K562 (cell line): Measurements from ENCODE around the gene FRYL. TPM values are rescaled to one million over a fixed set of nuclear protein-coding genes. Genes with fewer than 3 reads are reported as not detected.

Source experiments
- CCNT2 ChIP-seq: IDR thresholded peaks from 2 replicates; pipeline ENCODE4 v1.6.1; 2011; ENCODE audit warnings: borderline replicate concordance, low read depth, mild to moderate bottlenecking, moderate library complexity, mixed read lengths, low read length; ENCODE audit not compliant: insufficient read length; ENCODE audit errors: extremely low read depth
- CHD4 ChIP-seq: fragments of 200-600 bp; sonication (generic); IDR thresholded peaks from 3 replicates; pipeline ENCODE4 v1.6.1; 2012; ENCODE audit warnings: low read depth, mild to moderate bottlenecking, mixed read lengths, low read length, inconsistent platforms; ENCODE audit not compliant: insufficient read depth, insufficient replicate concordance, poor library complexity, severe bottlenecking
- HMGN3 ChIP-seq: IDR thresholded peaks from 2 replicates; pipeline ENCODE4 v1.6.1; 2011; ENCODE audit warnings: borderline replicate concordance, low read depth, mild to moderate bottlenecking, mixed read lengths, low read length; ENCODE audit not compliant: insufficient read length; ENCODE audit errors: extremely low read depth
- KLF6 ChIP-seq: fragments of 250-450 bp; sonication (Bioruptor Pico); IDR thresholded peaks from 2 replicates; pipeline ENCODE4 v1.4.0; 2020; ENCODE audit warnings: mild to moderate bottlenecking, moderate library complexity, borderline replicate concordance
- MED1 ChIP-seq: sonication (generic); formaldehyde crosslinking; IDR thresholded peaks from 2 replicates; pipeline ENCODE4 v1.8.1; 2023; ENCODE audit warnings: missing genetic modification reagents, borderline replicate concordance
- POLR2B ChIP-seq: fragments of 450-650 bp; IDR thresholded peaks from 2 replicates; pipeline ENCODE4 v1.6.1; 2018; ENCODE audit warnings: low read depth; ENCODE audit not compliant: partially characterized antibody
- RBBP5 ChIP-seq: fragments of 200-600 bp; sonication (generic); IDR thresholded peaks from 2 replicates; pipeline ENCODE4 v1.6.1; 2012; ENCODE audit warnings: borderline replicate concordance, mild to moderate bottlenecking, low read length, control low read depth, inconsistent platforms; ENCODE audit not compliant: insufficient read depth, poor library complexity, severe bottlenecking
- SP1 ChIP-seq: sonication (generic); formaldehyde crosslinking; IDR thresholded peaks from 2 replicates; pipeline ENCODE4 v1.8.1; 2022; ENCODE audit warnings: mild to moderate bottlenecking, missing genetic modification reagents
- TCF7 ChIP-seq: sonication (generic); IDR thresholded peaks from 2 replicates; pipeline ENCODE4 v1.6.1; 2016; ENCODE audit warnings: antibody characterized with exemption, borderline replicate concordance
- ZBTB8A ChIP-seq: fragments of 450-650 bp; IDR thresholded peaks from 2 replicates; pipeline ENCODE4 v1.6.1; 2018; ENCODE audit warnings: mild to moderate bottlenecking, moderate library complexity; ENCODE audit not compliant: partially characterized antibody
- ZC3H4 ChIP-seq: sonication (generic); formaldehyde crosslinking; IDR thresholded peaks from 2 replicates; pipeline ENCODE4 v1.9.0; 2021; ENCODE audit warnings: missing genetic modification reagents, borderline replicate concordance
- ZNF431 ChIP-seq: sonication (generic); formaldehyde crosslinking; IDR thresholded peaks from 2 replicates; pipeline ENCODE4 v1.8.0; 2022; ENCODE audit warnings: mild to moderate bottlenecking, missing genetic modification reagents
- polyA plus RNA-seq, 8 experiments: library from polyadenylated mRNA; depleted of rRNA in 4 of 8; stranded (reverse) in 5 of 8; unstranded in 3 of 8; fragments of >200 nt; fragmentation: Nextera tagmentation in 2 of 8; fragmentation: Illumina TruSeq in 1 of 8; extraction: Ambion mirVana in 2 of 8; extraction: Trizol in 1 of 8; gene quantifications; 2 replicates each; pipeline versions ENCODE4 v1.2.1 to v1.2.3, GENCODE V29; 2011 to 2014; ENCODE audit warnings: inconsistent platforms in 1 of 8, missing spikeins in 1 of 8
- total RNA-seq, 7 experiments: library from RNA; depleted of rRNA in 6 of 7; stranded (reverse); fragments of >200 nt in 6 of 7; fragmentation: Illumina TruSeq in 2 of 7; extraction: Trizol in 2 of 7; gene quantifications; 2 replicates each; pipeline versions ENCODE4 v1.2.1 to v1.2.3, GENCODE V29; 2011 to 2021; ENCODE audit warnings: low replicate concordance in 1 of 7
- TF ChIP-seq, protein P1 (sequence below): fragments of 450-650 bp; IDR thresholded peaks from 2 replicates; pipeline ENCODE4 v1.6.1; 2016; ENCODE audit warnings: missing biosample characterization, missing genetic modification characterization
- TF ChIP-seq, protein P2 (sequence below): sonication (generic); formaldehyde crosslinking; IDR thresholded peaks from 2 replicates; pipeline ENCODE4 v1.8.1; 2023; ENCODE audit warnings: mild to moderate bottlenecking, missing genetic modification reagents
- TF ChIP-seq, protein P3 (sequence below): IDR thresholded peaks from 2 replicates; pipeline ENCODE4 v1.6.1; 2011; ENCODE audit warnings: borderline replicate concordance, low read depth, mild to moderate bottlenecking, moderate library complexity, low read length; ENCODE audit not compliant: insufficient read depth, poor library complexity, severe bottlenecking
- TF ChIP-seq, protein P4 (sequence below): sonication (generic); formaldehyde crosslinking; IDR thresholded peaks from 2 replicates; pipeline ENCODE4 v1.8.0; 2022; ENCODE audit warnings: mild to moderate bottlenecking, missing genetic modification reagents
- TF ChIP-seq, protein P5 (sequence below): sonication (generic); formaldehyde crosslinking; IDR thresholded peaks from 2 replicates; pipeline ENCODE4 v1.8.0; 2022; ENCODE audit warnings: mild to moderate bottlenecking, missing genetic modification reagents

The FRYL gene
- total and polyA plus RNA-seq, 9 of the 15 experiments (the other 6 are each of a cell fraction or from before 2014, with no cell fraction given), result 7.2 to 34.9 (median 15.9) TPM

DNA sequence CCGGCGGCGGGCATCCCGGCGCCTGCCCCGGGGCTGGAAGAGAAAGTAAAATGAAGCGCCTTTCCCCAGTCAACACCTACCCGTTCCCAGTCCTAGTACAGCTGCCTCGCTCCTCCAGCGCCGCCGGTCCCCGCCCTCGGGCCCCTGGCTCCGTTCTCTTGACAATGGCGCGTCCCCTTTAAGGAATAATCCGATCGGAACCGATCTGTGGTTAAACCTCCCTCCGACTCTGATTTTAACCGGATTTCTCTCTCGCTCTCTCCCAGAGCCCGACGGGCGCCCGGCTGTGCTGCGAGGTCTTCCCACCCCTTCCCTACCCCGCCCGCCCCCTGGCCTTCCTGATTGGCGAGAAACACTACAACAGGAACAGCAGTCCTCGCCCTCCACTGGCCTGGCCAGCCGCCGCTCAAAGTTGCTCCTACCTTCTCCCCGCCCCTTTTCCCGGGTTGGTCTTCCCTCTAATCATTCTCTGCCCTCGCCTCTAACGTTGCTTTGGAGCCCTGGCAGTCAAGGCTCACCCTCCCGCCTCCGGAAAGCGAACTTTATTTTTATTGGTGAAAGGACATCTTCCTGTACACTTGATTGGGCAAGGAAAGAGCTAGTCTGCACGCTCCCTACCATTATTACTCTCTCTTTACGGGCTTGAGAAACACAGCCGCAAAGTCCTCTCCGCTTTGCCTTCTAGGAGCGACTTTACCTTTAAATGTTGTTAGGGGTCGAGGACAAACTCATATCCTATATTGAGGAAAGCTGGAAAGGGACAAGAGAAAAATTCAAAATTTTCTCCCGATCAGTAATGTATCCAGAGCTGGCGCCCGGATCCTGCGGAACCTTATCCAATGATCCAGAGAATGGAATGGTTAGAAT lies at the start of gene FRYL (continued):
- TF ChIP-seq, protein P1, sequence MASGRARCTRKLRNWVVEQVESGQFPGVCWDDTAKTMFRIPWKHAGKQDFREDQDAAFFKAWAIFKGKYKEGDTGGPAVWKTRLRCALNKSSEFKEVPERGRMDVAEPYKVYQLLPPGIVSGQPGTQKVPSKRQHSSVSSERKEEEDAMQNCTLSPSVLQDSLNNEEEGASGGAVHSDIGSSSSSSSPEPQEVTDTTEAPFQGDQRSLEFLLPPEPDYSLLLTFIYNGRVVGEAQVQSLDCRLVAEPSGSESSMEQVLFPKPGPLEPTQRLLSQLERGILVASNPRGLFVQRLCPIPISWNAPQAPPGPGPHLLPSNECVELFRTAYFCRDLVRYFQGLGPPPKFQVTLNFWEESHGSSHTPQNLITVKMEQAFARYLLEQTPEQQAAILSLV (tag), result no peak
- TF ChIP-seq KLF6 (CRISPR knock-in tag) (no peak), TCF7 (peak; percentile 15; the same call in 1 of the 2 replicates), HMGN3 (peak; percentile 11), ZNF431 (CRISPR knock-in tag) (no peak), ZC3H4 (CRISPR knock-in tag) (no peak), POLR2B (peak; percentile 47), CCNT2 (peak; percentile 31), RBBP5 (peak; percentile 4), ZBTB8A (no peak), SP1 (peak; percentile 66), CHD4 (no peak), MED1 (CRISPR knock-in tag) (no peak)
- TF ChIP-seq, protein P2, sequence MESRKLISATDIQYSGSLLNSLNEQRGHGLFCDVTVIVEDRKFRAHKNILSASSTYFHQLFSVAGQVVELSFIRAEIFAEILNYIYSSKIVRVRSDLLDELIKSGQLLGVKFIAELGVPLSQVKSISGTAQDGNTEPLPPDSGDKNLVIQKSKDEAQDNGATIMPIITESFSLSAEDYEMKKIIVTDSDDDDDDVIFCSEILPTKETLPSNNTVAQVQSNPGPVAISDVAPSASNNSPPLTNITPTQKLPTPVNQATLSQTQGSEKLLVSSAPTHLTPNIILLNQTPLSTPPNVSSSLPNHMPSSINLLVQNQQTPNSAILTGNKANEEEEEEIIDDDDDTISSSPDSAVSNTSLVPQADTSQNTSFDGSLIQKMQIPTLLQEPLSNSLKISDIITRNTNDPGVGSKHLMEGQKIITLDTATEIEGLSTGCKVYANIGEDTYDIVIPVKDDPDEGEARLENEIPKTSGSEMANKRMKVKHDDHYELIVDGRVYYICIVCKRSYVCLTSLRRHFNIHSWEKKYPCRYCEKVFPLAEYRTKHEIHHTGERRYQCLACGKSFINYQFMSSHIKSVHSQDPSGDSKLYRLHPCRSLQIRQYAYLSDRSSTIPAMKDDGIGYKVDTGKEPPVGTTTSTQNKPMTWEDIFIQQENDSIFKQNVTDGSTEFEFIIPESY, result no peak
- TF ChIP-seq, protein P3, sequence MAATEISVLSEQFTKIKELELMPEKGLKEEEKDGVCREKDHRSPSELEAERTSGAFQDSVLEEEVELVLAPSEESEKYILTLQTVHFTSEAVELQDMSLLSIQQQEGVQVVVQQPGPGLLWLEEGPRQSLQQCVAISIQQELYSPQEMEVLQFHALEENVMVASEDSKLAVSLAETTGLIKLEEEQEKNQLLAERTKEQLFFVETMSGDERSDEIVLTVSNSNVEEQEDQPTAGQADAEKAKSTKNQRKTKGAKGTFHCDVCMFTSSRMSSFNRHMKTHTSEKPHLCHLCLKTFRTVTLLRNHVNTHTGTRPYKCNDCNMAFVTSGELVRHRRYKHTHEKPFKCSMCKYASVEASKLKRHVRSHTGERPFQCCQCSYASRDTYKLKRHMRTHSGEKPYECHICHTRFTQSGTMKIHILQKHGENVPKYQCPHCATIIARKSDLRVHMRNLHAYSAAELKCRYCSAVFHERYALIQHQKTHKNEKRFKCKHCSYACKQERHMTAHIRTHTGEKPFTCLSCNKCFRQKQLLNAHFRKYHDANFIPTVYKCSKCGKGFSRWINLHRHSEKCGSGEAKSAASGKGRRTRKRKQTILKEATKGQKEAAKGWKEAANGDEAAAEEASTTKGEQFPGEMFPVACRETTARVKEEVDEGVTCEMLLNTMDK, result no peak
- TF ChIP-seq, protein P4, sequence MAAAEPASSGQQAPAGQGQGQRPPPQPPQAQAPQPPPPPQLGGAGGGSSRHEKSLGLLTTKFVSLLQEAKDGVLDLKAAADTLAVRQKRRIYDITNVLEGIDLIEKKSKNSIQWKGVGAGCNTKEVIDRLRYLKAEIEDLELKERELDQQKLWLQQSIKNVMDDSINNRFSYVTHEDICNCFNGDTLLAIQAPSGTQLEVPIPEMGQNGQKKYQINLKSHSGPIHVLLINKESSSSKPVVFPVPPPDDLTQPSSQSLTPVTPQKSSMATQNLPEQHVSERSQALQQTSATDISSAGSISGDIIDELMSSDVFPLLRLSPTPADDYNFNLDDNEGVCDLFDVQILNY (CRISPR knock-in tag), result no peak
- TF ChIP-seq, protein P5, sequence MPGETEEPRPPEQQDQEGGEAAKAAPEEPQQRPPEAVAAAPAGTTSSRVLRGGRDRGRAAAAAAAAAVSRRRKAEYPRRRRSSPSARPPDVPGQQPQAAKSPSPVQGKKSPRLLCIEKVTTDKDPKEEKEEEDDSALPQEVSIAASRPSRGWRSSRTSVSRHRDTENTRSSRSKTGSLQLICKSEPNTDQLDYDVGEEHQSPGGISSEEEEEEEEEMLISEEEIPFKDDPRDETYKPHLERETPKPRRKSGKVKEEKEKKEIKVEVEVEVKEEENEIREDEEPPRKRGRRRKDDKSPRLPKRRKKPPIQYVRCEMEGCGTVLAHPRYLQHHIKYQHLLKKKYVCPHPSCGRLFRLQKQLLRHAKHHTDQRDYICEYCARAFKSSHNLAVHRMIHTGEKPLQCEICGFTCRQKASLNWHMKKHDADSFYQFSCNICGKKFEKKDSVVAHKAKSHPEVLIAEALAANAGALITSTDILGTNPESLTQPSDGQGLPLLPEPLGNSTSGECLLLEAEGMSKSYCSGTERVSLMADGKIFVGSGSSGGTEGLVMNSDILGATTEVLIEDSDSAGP (CRISPR knock-in tag), result peak; percentile 95
